Activated CD4-positive, alpha-beta memory T cell treated with anti-CD3 and anti-CD28 coated beads for 36 hours (primary cell): ENCODE measurements around the gene CEP131. TPM values are rescaled to one million over a fixed set of nuclear protein-coding genes. Genes with fewer than 3 reads are reported as not detected.
A peak's percentile ranks its signal among the peaks of the same experiment; 100 is the strongest.
"Not testable (repeated sequence)": the region's sequence is repeated elsewhere in the genome, so short reads cannot be mapped to it uniquely, and the experiment has no call there.

Source experiments
- CTCF ChIA-PET: fragments of 350-600 bp; sonication (Branson Sonifier 250); formaldehyde crosslinking; loops from one replicate; lab custom pipeline; 2021; ENCODE audit warnings: antibody characterized with exemption, inconsistent platforms; lab: Charles Lee
- POLR2A ChIA-PET: fragments of 350-600 bp; sonication (Branson Sonifier 250); formaldehyde crosslinking; loops from one replicate; lab custom pipeline; 2021; ENCODE audit warnings: antibody characterized with exemption; lab: Charles Lee
- DNase-seq: peaks from one replicate; pipeline ENCODE4 v3.0.0-alpha.2; 2020
- H3K27ac Mint-ChIP-seq: one replicate; pipeline ENCODE4 v1.8.0; 2021; ENCODE audit warnings: mixed read lengths
- H3K27me3 Mint-ChIP-seq: one replicate; pipeline ENCODE4 v1.8.0; 2021; ENCODE audit warnings: mixed read lengths
- H3K36me3 Mint-ChIP-seq: one replicate; pipeline ENCODE4 v1.8.0; 2021; ENCODE audit warnings: mixed read lengths
- H3K4me1 Mint-ChIP-seq: one replicate; pipeline ENCODE4 v1.8.0; 2021; ENCODE audit warnings: low read depth, mixed read lengths
- H3K4me3 Mint-ChIP-seq: one replicate; pipeline ENCODE4 v1.8.0; 2021; ENCODE audit warnings: mild to moderate bottlenecking, mixed read lengths
- H3K9me3 Mint-ChIP-seq: one replicate; pipeline ENCODE4 v1.8.0; 2021; ENCODE audit warnings: mixed read lengths
- intact Hi-C: fragments of 100-400 bp; cut with micrococcal nuclease; formaldehyde crosslinking; loops from one replicate; pipeline ENCODE4 v1.15.1; 2023
- total RNA-seq, 2 experiments: library from RNA; stranded (reverse); gene quantifications; one replicate each; pipeline ENCODE4 v1.2.3, GENCODE V29; 2021

The CEP131 gene
- total RNA-seq, 2 experiments from 2014 or later: 11.1 to 11.3 TPM

DNA sequence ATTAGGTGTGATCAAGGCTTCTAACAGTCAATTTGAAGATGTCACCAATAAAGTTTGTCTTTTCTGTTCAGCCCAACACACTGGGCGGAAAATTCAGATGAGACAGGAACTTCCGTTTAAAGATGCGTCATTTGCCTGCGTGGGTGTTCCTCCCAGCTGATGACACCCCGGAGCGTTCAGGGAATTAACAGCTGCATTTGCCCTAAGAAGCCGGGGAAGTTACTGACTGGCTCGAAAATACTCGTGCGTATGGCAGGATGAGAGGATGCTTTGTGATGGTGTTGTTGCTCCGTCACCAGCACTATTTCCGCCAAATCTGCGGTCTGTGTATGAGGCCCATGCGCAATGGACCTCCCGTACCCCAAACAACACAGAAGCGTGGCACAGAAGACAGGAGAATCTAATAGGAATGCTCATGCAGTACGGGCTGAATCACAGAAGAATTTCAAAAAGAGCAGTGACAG is 69.4 kb downstream of the CEP131 start:
- Mint-ChIP-seq H3K36me3 (no peaks in the 10 kb centered on the region), H3K4me3 (peak overlapping the region; percentile 41), H3K9me3 (no peaks in the 10 kb centered on the region), H3K4me1 (peaks cover 7% of the 10 kb centered on the region), H3K27me3 (peaks cover 2% of the 10 kb centered on the region), H3K27ac (peak overlapping the region; percentile 72)
- DNase-seq: peak; percentile 60
- ChIA-PET POLR2A (interaction anchor here (1.1 kb wide), 1 partner anchor 32 kb away, joined by 3 read pairs; no protein-coding TSS in a partner anchor), CTCF (no interaction called here)
- intact Hi-C loops: no loop called here

DNA sequence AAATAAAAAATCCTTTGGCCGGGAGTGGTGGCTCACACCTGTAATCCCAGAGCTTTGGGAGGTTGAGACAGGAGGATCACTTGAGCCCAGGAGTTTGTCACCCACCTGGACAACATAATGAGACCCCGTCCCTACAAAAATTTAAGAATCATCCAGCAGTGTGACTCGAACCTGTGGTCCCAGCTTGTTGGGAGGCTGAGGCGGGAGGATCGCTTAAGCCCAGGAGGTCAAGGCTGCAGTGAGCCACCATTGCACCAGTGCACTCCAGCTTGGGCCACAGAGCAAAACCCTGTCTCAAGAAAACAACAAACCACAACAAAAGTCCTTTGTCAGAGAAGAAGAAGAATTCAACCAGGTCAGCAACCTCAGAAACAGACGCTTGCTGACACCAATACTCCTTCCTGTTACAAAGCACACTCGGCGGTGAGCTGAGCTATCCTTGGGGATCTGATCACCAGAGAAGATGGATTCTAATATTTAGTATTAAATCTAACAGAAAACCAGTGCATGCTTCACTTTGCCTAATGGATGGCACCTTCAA is 70.4 kb downstream of the CEP131 start:
- CTCF ChIA-PET: no interaction called here

DNA sequence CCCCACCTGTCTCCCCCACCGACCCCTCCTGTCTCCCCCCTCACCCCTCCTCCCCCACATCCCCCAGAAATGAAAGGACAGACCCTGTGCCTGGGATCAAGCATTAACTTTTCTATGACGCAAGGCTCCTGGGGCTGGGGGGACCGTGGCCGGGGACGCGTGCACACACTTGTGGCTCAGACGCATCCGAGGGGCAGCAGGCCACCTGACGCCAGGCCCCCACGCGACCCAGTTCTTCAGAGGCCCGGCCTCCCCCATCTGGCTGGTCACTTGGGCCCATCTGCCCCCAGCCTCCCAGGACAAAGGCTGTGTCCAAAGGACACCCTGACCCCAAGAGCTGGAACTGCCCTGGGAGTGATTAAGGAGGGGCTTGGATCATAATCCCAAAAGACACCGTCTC is 71.5 kb downstream of the CEP131 start:
- Mint-ChIP-seq H3K4me3 (no peak overlapping the region), H3K9me3 (no peaks in the 10 kb centered on the region), H3K27ac (no peak overlapping the region)

More for the DNA sequence above, 70.4 kb downstream of the CEP131 start:
- no peak overlapping the region for H3K4me3 Mint-ChIP-seq
- DNase-seq: no peak
- H3K4me1 Mint-ChIP-seq: peaks cover 7% of the 10 kb centered on the region
- intact Hi-C loops: no loop called here
- H3K9me3 Mint-ChIP-seq: no peaks in the 10 kb centered on the region
- POLR2A ChIA-PET: interaction anchor here (1.1 kb wide), 1 partner anchor 33 kb away, joined by 3 read pairs; no protein-coding TSS in a partner anchor
- peak overlapping the region; percentile 30 for H3K27ac Mint-ChIP-seq
- H3K27me3 Mint-ChIP-seq: peaks cover 2% of the 10 kb centered on the region
- H3K36me3 Mint-ChIP-seq: no peaks in the 10 kb centered on the region

DNA sequence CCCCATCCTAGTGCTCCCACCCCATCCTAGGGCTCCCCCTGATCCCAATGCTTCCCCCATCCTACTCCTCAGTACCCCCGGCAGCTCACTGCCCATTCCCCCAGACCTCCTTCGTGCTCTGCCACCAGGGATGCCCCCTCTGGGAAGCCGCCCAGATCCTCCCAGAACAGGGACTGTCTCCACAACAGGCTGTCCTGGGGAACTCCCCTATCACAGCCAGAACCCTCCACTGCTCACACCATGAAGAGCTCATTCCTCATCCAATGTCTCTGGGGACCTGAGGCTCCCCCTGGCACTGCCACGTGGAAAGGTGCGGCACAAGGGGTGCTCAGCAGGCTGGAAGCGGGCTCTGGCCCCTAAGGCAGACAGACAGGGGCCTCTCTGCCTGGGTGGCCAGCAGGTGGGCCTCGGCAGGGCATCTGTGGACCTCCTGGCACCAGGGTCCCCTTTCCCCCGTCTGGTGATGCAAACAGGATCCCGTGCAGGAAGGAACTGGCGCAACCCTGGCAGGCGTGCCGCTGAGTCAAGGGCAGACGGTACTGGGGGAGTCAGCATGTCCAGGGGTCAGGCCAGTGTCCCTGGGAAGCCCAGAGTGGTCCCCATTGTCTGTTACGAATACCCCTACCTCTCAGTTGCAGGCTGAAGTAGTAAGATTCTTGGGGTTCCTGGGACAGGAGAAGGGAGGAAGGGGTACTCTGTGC is 72.2 kb downstream of the CEP131 start:
- H3K4me1 Mint-ChIP-seq: peaks cover 7% of the 10 kb centered on the region
- H3K9me3 Mint-ChIP-seq: no peaks in the 10 kb centered on the region
- CTCF ChIA-PET: no interaction called here
- intact Hi-C loops: no loop called here
- peaks cover 2% of the 10 kb centered on the region for H3K27me3 Mint-ChIP-seq
- H3K4me3 Mint-ChIP-seq: no peak overlapping the region
- no peak for DNase-seq
- H3K36me3 Mint-ChIP-seq: no peaks in the 10 kb centered on the region
- POLR2A ChIA-PET: no interaction called here
- H3K27ac Mint-ChIP-seq: no peak overlapping the region

More for the DNA sequence above, 71.5 kb downstream of the CEP131 start:
- no peak for DNase-seq
- peaks cover 2% of the 10 kb centered on the region for H3K27me3 Mint-ChIP-seq
- ChIA-PET CTCF (no interaction called here), POLR2A (no interaction called here)
- no peaks in the 10 kb centered on the region for H3K36me3 Mint-ChIP-seq
- peaks cover 7% of the 10 kb centered on the region for H3K4me1 Mint-ChIP-seq
- intact Hi-C loops: no loop called here

DNA sequence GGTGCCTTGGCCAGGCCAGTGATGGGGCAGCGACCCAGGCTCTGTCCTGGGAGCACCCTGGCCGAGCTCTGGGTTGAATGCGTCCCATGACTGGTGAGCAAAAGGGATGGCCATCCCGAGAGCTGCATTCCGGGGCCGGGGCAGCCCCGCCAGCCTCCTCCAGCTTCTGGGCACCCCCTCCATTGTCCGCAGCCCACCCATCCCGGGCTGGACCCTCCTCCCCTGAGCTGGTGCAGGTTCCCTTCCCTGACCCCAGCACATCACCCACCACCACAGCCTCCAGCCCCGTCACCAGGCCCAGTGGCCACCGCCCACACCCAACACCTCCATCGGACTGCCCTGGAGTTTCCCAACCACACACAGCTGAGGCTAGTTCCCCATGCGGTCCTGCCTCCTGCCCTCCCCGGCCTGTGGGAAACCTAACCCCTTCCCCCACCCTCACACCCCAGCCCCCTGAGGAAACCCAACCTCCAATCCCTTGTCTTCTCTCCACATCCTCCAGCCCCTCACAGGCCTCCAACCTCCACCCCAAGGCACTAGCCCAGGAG is 73.7 kb downstream of the CEP131 start:
- ChIA-PET CTCF (no interaction called here), POLR2A (no interaction called here)
- DNase-seq: no peak
- H3K27me3 Mint-ChIP-seq: peaks cover 2% of the 10 kb centered on the region
- no peaks in the 10 kb centered on the region for H3K9me3 Mint-ChIP-seq
- H3K4me1 Mint-ChIP-seq: peaks cover 7% of the 10 kb centered on the region
- intact Hi-C loops: no loop called here
- H3K4me3 Mint-ChIP-seq: no peak overlapping the region
- no peaks in the 10 kb centered on the region for H3K36me3 Mint-ChIP-seq
- H3K27ac Mint-ChIP-seq: no peak overlapping the region

DNA sequence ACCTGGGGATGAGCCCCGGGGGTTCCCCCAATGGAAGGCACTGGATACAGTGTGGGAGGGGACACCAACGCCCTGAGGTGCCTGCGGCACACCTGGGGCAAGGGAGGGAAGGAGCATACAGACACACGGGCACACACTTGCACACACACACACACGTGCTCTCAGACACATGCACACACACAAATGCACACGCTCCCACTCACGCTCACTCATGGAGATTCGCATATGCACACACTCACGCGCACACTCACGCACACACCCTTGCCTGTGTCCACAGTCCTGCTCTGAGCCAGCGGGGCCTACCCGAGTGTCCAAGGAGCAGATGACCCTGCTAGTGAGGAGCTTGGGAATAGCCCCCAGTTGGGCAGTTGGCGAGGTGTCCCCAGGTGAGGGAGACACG is 74.2 kb downstream of the CEP131 start:
- ChIA-PET POLR2A (no interaction called here), CTCF (interaction anchor here (0.5 kb wide), 1 partner anchor 100 kb away, joined by 3 read pairs; no protein-coding TSS in a partner anchor)
- intact Hi-C loops: no loop called here
- Mint-ChIP-seq H3K36me3 (no peaks in the 10 kb centered on the region), H3K4me3 (no peak overlapping the region), H3K9me3 (no peaks in the 10 kb centered on the region), H3K4me1 (peaks cover 7% of the 10 kb centered on the region), H3K27me3 (peaks cover 2% of the 10 kb centered on the region), H3K27ac (no peak overlapping the region)
- DNase-seq: no peak

DNA sequence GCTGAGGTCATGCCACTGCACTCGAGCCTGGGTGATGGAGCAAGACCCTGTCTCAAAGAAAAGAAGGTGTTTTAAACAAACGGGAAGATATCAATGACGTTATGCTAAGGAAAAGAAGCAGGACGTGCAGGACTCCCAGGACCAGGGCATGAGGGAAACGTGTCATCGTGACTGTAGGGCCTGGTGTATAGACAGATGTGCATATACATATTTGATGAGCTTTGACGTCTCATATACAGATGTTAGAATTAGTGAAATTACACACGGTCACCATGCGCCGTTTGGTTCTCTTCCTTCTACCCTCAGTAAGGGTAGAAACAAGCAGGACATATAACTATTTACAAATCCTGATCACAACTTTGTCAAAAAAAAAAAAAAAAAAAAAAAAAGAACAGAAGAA is 75.1 kb downstream of the CEP131 start:
- Mint-ChIP-seq H3K36me3 (no peaks in the 10 kb centered on the region), H3K4me3 (no peak overlapping the region), H3K4me1 (peaks cover 2% of the 10 kb centered on the region), H3K27me3 (no peaks in the 10 kb centered on the region), H3K9me3 (no peaks in the 10 kb centered on the region), H3K27ac (no peak overlapping the region)
- ChIA-PET POLR2A (no interaction called here), CTCF (no interaction called here)
- no peak for DNase-seq
- intact Hi-C loops: no loop called here

DNA sequence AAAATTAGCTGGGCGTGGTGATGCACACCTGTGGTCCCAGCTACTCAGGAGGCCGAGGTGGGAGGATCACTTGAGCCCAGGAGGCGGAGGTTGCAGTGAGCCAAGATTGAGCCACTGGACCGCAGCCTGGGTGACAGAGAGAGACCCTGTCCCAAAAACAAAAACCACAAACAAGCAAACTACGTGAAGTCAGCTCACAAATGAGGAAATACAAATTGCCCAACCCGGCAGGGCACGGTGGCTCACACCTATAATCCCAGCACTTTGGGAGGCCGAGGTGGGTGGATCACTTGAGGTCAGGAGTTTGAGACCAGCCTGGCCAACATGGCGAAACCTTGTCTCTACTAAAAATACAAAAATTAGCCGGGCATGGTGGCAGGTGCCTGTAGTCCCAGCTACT is 76.6 kb downstream of the CEP131 start:
- H3K36me3 Mint-ChIP-seq, H3K27ac Mint-ChIP-seq, H3K4me1 Mint-ChIP-seq, POLR2A ChIA-PET, H3K9me3 Mint-ChIP-seq, H3K4me3 Mint-ChIP-seq, CTCF ChIA-PET, intact Hi-C loops, DNase-seq, H3K27me3 Mint-ChIP-seq: not testable (repeated sequence)

DNA sequence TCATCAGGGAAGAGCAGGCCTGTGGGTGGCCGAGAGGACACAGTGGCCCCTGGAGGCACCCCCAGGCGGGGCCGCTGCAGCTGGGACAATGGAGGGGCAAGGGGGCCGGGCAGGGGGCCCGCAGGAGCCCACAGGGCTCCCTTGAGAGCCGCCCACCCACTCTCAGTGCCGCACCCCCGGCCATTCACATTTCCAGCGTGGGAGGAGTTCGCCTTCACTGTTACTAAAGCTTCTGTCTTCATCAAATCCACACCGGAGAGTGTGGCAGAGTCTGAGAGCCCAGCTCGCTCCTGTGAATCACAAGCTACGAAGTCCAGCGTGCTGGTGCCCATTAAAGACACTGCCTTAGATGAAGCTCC is 78.4 kb downstream of the CEP131 start:
- DNase-seq: no peak
- ChIA-PET CTCF (interaction anchor here (1.5 kb wide), 1 partner anchor 56 kb away, joined by 4 read pairs; no protein-coding TSS in a partner anchor), POLR2A (interaction anchor here (1.7 kb wide), 1 partner anchor 94 kb away, joined by 4 read pairs; the partner anchor contains the start of genes NDUFAF8 and TEPSIN)
- Mint-ChIP-seq H3K4me3 (no peak overlapping the region), H3K4me1 (no peaks in the 10 kb centered on the region), H3K36me3 (no peaks in the 10 kb centered on the region), H3K9me3 (no peaks in the 10 kb centered on the region), H3K27me3 (peaks cover 2% of the 10 kb centered on the region), H3K27ac (no peak overlapping the region)
- intact Hi-C loops: no loop called here

DNA sequence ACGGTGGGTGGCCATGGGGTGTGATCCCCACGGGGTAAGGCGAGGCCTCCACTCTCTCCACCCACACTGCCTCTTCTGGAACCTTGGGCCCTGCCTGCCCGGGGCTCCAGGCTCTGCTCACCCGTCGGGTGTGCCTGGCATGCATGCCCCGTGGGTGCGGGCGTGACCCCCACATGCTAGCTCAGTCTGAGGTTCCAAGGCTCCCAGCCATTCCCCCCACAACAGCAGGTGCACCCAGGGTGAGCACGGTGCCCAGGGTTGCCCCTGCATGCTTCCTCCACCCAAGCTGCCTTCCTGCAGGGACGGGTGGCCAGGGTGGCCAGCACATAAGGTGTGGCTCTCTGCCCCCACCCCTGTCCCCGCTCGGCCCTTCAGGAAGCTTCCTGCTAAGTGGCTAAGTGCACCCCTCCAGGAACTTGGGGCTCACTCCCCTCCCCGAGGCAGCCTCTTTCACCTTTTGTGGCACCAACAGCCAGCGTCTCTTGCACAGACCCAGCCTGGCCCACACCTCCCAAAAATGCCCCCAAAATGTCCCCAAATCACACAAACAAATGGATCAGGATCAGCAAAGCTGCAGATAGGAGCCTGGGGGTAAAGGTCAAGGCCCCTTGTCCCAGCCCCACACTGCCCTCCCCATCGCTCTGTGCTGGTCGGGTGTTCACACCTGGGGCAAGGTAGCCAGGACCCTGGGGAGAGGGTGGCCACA is 78.9 kb downstream of the CEP131 start:
- Mint-ChIP-seq H3K4me1 (no peaks in the 10 kb centered on the region), H3K9me3 (peaks cover 3% of the 10 kb centered on the region), H3K27me3 (peaks cover 2% of the 10 kb centered on the region), H3K27ac (no peak overlapping the region), H3K36me3 (no peaks in the 10 kb centered on the region), H3K4me3 (no peak overlapping the region)
- ChIA-PET POLR2A (interaction anchor here (1.7 kb wide), 1 partner anchor 95 kb away, joined by 4 read pairs; the partner anchor contains the start of genes NDUFAF8 and TEPSIN), CTCF (interaction anchor here (0.6 to 1.9 kb wide), 5 partner anchors 57 to 955 kb away, joined by 3 to 5 read pairs (median 3); no protein-coding TSS in a partner anchor)
- intact Hi-C loops: no loop called here
- DNase-seq: no peak

DNA sequence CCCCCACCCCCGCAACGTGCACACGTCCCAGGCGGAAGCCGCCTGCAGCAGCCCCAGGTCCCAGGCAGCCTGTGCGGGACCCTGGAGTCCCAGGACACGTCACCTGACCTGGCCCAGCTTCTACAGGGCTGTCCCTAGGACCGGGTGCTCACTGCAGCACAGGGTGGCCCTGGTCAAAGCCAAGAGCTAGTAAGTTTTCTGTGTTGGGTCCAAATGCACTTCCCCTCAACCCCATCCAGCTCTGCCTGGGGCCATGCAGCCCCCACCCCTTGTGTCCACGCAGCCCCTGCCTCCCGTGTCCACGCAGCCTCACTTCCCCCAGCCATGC is 79.6 kb downstream of the CEP131 start:
- POLR2A ChIA-PET: no interaction called here
- DNase-seq: no peak
- Mint-ChIP-seq H3K4me1 (no peaks in the 10 kb centered on the region), H3K9me3 (peaks cover 10% of the 10 kb centered on the region), H3K27me3 (peaks cover 2% of the 10 kb centered on the region), H3K36me3 (no peaks in the 10 kb centered on the region), H3K4me3 (no peak overlapping the region), H3K27ac (no peak overlapping the region)
- intact Hi-C loops: no loop called here
- CTCF ChIA-PET: interaction anchor here (0.6 to 1.9 kb wide), 4 partner anchors 86 to 955 kb away, joined by 3 to 5 read pairs (median 3); no protein-coding TSS in a partner anchor
